Measurements from ENCODE around the gene BPHL. TPM values are rescaled to one million over a fixed set of nuclear protein-coding genes. Genes with fewer than 3 reads are reported as not detected.

BPHL gene
- total RNA-seq, 4 donors from 2014 or later: 6.3 to 8.3 (median 7.3) TPM

GRCh38 chr6:3190779-3191178, 72.3 kb downstream of the BPHL start:
- TF ChIP-seq EP300 (IDR thresholded peaks at IDR 0.05) (no peak), POLR2AphosphoS5 (IDR thresholded peaks at IDR 0.05) (no peak), CTCF (IDR thresholded peaks at IDR 0.05) (no peak), POLR2A (IDR thresholded peaks at IDR 0.05; ENCODE audit: low read depth) (no peak)

GRCh38 chr6:3193102-3193849, 74.8 kb downstream of the BPHL start:
- intact Hi-C loops (cut with DNase I): no loop called here
- Histone ChIP-seq H3K27ac (replicated peaks in 1 of 4) (no peak overlapping the region), H3K4me1 (peaks cover 0 to 11% (median 11%) of the 10 kb centered on the region in 4 donors), H3K4me3 (no peak overlapping the region), H3K36me3 (no peaks in the 10 kb centered on the region), H3K27me3 (no peaks in the 10 kb centered on the region), H3K9me3 (no peaks in the 10 kb centered on the region)
- 85% methylated on average over 22 of the region's 23 CpGs for WGBS
- no peak for DNase-seq (ENCODE audit: extremely low spot score)
- no peak for TF ChIP-seq CTCF (IDR thresholded peaks at IDR 0.05)
- no peak for TF ChIP-seq EP300 (IDR thresholded peaks at IDR 0.05)
- TF ChIP-seq POLR2A (IDR thresholded peaks at IDR 0.05; ENCODE audit: low read depth): no peak
- no peak for TF ChIP-seq POLR2AphosphoS5 (IDR thresholded peaks at IDR 0.05)

More at GRCh38 chr6:3190779-3191178, 72.3 kb downstream of the BPHL start:
- WGBS: 96% methylated on average over 5 of the region's 5 CpGs
- Histone ChIP-seq H3K27ac (replicated peaks in 1 of 4) (no peak overlapping the region), H3K4me1 (peaks cover 0 to 11% (median 11%) of the 10 kb centered on the region in 4 donors), H3K27me3 (peaks cover 0 to 2% (median 0%) of the 10 kb centered on the region in 4 donors), H3K36me3 (no peaks in the 10 kb centered on the region), H3K4me3 (no peak overlapping the region), H3K9me3 (no peaks in the 10 kb centered on the region)
- intact Hi-C loops (cut with DNase I): no loop called here
- no peak for DNase-seq (ENCODE audit: extremely low spot score)

GRCh38 chr6:3194535-3195419, 76.3 kb downstream of the BPHL start:
- Histone ChIP-seq H3K4me1 (peaks cover 0 to 11% (median 11%) of the 10 kb centered on the region in 4 donors), H3K4me3 (no peak overlapping the region), H3K36me3 (no peaks in the 10 kb centered on the region), H3K27me3 (no peaks in the 10 kb centered on the region), H3K9me3 (no peaks in the 10 kb centered on the region), H3K27ac (replicated peaks in 1 of 4) (peak overlapping the region in 3 of 4 donors; percentile 27 to 54 (median 38))
- intact Hi-C loops (cut with DNase I): no loop called here
- TF ChIP-seq POLR2AphosphoS5 (IDR thresholded peaks at IDR 0.05): no peak
- TF ChIP-seq POLR2A (IDR thresholded peaks at IDR 0.05; ENCODE audit: low read depth): no peak
- TF ChIP-seq EP300 (IDR thresholded peaks at IDR 0.05): no peak
- no peak for DNase-seq (ENCODE audit: extremely low spot score)
- WGBS: 56% methylated on average over 17 of the region's 19 CpGs

GRCh38 chr6:3195420-3195694, 76.8 kb downstream of the BPHL start:
- Histone ChIP-seq H3K27me3 (no peaks in the 10 kb centered on the region), H3K36me3 (no peaks in the 10 kb centered on the region), H3K9me3 (no peaks in the 10 kb centered on the region), H3K4me1 (peaks cover 0 to 11% (median 11%) of the 10 kb centered on the region in 4 donors), H3K27ac (replicated peaks in 1 of 4) (peak overlapping the region in 1 of 4 donors; percentile 54), H3K4me3 (no peak overlapping the region)
- TF ChIP-seq POLR2AphosphoS5 (IDR thresholded peaks at IDR 0.05) (no peak), CTCF (IDR thresholded peaks at IDR 0.05) (no peak), POLR2A (IDR thresholded peaks at IDR 0.05; ENCODE audit: low read depth) (no peak), EP300 (IDR thresholded peaks at IDR 0.05) (no peak)
- WGBS: 86% methylated on average over 5 of the region's 5 CpGs
- DNase-seq (ENCODE audit: extremely low spot score): no peak
- intact Hi-C loops (cut with DNase I): no loop called here
